Activated B cell treated with CpG ODN at 0.5 μM for 24 hours (primary cell): ENCODE measurements around the gene ZNF217. TPM values are rescaled to one million over a fixed set of nuclear protein-coding genes. Genes with fewer than 3 reads are reported as not detected.
"Not testable (repeated sequence)": the region's sequence is repeated elsewhere in the genome, so short reads cannot be mapped to it uniquely, and the experiment has no call there.

Experiments used
- ATAC-seq: fragments of 200-7000 bp; cut with Tn5 transposase; one replicate; pipeline ENCODE4 v1.10.0; 2021; ENCODE audit warnings: low read depth, mild to moderate bottlenecking, moderate library complexity
- CTCF ChIA-PET: fragments of 350-600 bp; sonication (Branson Sonifier 250); formaldehyde crosslinking; loops from one replicate; lab custom pipeline; 2021; ENCODE audit warnings: antibody characterized with exemption; lab: Charles Lee
- POLR2A ChIA-PET: fragments of 350-600 bp; sonication (Branson Sonifier 250); formaldehyde crosslinking; loops from one replicate; lab custom pipeline; 2021; ENCODE audit warnings: antibody characterized with exemption; lab: Charles Lee
- DNase-seq: peaks from one replicate; pipeline ENCODE4 v3.0.0; 2022
- H3K27ac Mint-ChIP-seq: one replicate; pipeline ENCODE4 v1.8.0; 2020; ENCODE audit warnings: mixed read lengths
- H3K27me3 Mint-ChIP-seq: one replicate; pipeline ENCODE4 v1.8.0; 2021; ENCODE audit warnings: mixed read lengths
- H3K36me3 Mint-ChIP-seq: one replicate; pipeline ENCODE4 v1.8.0; 2021; ENCODE audit warnings: low read depth, mixed read lengths
- H3K4me1 Mint-ChIP-seq: one replicate; pipeline ENCODE4 v1.8.0; 2021; ENCODE audit warnings: mixed read lengths
- H3K4me3 Mint-ChIP-seq: one replicate; pipeline ENCODE4 v1.8.0; 2020; ENCODE audit warnings: mild to moderate bottlenecking, mixed read lengths
- H3K9me3 Mint-ChIP-seq: one replicate; pipeline ENCODE4 v1.8.0; 2020; ENCODE audit warnings: mixed read lengths
- intact Hi-C: fragments of 100-400 bp; cut with micrococcal nuclease; formaldehyde crosslinking; loops from one replicate; pipeline ENCODE4 v1.15.1; 2024
- total RNA-seq: library from RNA; stranded (reverse); gene quantifications from 2 replicates; pipeline ENCODE4 v1.2.3, GENCODE V29; 2022
- TF ChIP-seq, protein P1 (sequence below): fragments of 200-600 bp; IDR thresholded peaks from one replicate; pipeline ENCODE4 v1.8.0; 2022; ENCODE audit warnings: antibody characterized with exemption, mild to moderate bottlenecking

ZNF217 gene
- total RNA-seq, 1 donor from 2014 or later, result 80.3 TPM

- Mint-ChIP-seq H3K9me3 (no peaks in the 10 kb centered on the region), H3K4me1 (no peaks in the 10 kb centered on the region), H3K4me3 (no peak overlapping the region), H3K36me3 (peaks cover 22% of the 10 kb centered on the region), H3K27ac (no peak overlapping the region), H3K27me3 (no peaks in the 10 kb centered on the region)
- intact Hi-C loops, result no loop called here
- no peak for ATAC-seq
- CTCF ChIA-PET, result no interaction called here
- TF ChIP-seq, protein P1, sequence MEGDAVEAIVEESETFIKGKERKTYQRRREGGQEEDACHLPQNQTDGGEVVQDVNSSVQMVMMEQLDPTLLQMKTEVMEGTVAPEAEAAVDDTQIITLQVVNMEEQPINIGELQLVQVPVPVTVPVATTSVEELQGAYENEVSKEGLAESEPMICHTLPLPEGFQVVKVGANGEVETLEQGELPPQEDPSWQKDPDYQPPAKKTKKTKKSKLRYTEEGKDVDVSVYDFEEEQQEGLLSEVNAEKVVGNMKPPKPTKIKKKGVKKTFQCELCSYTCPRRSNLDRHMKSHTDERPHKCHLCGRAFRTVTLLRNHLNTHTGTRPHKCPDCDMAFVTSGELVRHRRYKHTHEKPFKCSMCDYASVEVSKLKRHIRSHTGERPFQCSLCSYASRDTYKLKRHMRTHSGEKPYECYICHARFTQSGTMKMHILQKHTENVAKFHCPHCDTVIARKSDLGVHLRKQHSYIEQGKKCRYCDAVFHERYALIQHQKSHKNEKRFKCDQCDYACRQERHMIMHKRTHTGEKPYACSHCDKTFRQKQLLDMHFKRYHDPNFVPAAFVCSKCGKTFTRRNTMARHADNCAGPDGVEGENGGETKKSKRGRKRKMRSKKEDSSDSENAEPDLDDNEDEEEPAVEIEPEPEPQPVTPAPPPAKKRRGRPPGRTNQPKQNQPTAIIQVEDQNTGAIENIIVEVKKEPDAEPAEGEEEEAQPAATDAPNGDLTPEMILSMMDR, result no peak
- POLR2A ChIA-PET, result interaction anchor here (0.6 kb wide), 1 partner anchor 349 kb away, joined by 4 read pairs; no protein-coding TSS in a partner anchor
- DNase-seq, result no peak
Observed at GRCh38 chr20:53559816-53560215, 33.8 kb downstream of the ZNF217 start.

DNA sequence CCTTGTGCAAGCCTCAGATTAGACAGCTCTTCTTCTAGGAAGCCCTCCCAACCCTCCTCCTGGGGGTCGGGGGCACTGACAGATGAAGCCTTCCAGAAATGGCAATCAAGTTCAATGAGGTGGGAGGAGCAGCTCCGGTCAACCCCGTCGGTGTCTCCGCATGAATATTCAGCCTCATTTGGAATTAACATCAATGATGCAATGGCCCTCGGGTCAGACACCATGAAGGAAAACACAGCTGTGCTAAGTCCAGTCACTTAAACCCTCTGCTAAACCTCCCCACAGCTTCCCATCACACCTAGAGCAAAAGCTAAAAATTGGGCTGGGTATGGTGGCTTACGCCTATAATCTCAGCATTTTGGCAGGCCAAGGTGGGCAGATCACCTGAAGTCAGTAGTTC is 36.5 kb downstream of the ZNF217 start:
- ATAC-seq, result no peak
- no peak overlapping the region for H3K27ac Mint-ChIP-seq
- no peaks in the 10 kb centered on the region for H3K9me3 Mint-ChIP-seq
- H3K4me1 Mint-ChIP-seq, result no peaks in the 10 kb centered on the region
- H3K36me3 Mint-ChIP-seq, result peaks cover 16% of the 10 kb centered on the region
- ChIA-PET POLR2A (no interaction called here), CTCF (no interaction called here)
- intact Hi-C loops, result no loop called here
- H3K4me3 Mint-ChIP-seq, result no peak overlapping the region
- TF ChIP-seq, protein P1, result no peak
- no peaks in the 10 kb centered on the region for H3K27me3 Mint-ChIP-seq
- DNase-seq, result no peak

DNA sequence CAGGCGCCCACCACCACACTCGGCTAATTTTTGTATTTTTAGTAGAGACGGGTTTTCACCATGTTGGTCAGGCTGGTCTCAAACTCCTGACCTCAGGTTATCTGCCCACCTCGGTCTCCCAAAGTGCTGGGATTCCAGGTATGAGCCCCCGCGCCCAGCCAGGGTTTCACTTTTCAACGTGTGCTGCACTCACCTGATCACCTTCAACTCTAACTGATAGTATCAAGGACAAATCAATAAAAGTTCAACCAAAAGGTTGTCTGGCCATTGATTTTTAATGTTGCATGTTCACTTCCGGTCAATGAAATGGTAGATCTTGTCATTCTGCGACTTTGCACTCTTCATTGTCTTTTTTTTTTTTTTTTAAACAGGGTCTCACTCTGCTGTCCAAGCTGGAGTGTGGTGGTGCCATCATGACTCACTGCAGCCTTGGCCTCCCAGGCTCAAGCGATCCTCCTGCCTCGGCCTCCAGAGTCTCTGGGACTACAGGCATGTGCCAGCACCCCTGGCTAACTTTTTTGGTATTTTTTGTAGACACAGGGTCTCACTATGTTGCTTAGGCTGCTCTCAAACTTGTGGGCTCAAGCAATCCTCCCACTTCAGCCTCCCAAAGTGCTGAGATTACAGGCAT is 37.3 kb downstream of the ZNF217 start:
- intact Hi-C loops, result no loop called here
- TF ChIP-seq, protein P1, result no peak
- no peak overlapping the region for H3K4me3 Mint-ChIP-seq
- no peaks in the 10 kb centered on the region for H3K4me1 Mint-ChIP-seq
- no peaks in the 10 kb centered on the region for H3K27me3 Mint-ChIP-seq
- H3K9me3 Mint-ChIP-seq, result no peaks in the 10 kb centered on the region
- DNase-seq (no peak), ATAC-seq (no peak)
- POLR2A ChIA-PET, result no interaction called here
- peaks cover 16% of the 10 kb centered on the region for H3K36me3 Mint-ChIP-seq
- H3K27ac Mint-ChIP-seq, result no peak overlapping the region
- CTCF ChIA-PET, result no interaction called here

DNA sequence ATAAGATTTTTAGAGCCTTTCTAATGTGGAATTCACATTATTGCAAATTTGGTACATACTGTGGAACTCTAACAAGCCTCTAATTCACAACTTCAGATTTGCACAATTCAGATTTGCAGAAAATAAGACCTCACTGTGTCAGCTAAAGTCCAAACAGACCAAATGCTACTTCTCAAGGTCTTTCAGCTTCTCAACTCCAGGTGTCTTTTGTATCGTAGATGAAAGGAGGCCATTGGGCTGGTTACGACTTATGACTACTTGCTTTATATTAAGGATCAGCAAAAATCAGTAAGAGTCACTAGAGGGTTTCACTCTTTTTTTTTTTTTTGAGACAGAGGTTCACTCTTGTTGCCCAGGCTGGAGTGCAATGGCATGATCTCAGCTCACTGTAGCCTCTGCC is 37.8 kb downstream of the ZNF217 start:
- DNase-seq (no peak), ATAC-seq (no peak)
- H3K9me3 Mint-ChIP-seq, result no peaks in the 10 kb centered on the region
- ChIA-PET CTCF (no interaction called here), POLR2A (no interaction called here)
- no peaks in the 10 kb centered on the region for H3K27me3 Mint-ChIP-seq
- TF ChIP-seq, protein P1, result no peak
- intact Hi-C loops, result no loop called here
- H3K4me1 Mint-ChIP-seq, result no peaks in the 10 kb centered on the region
- no peak overlapping the region for H3K27ac Mint-ChIP-seq
- H3K4me3 Mint-ChIP-seq, result no peak overlapping the region
- peaks cover 16% of the 10 kb centered on the region for H3K36me3 Mint-ChIP-seq

- H3K4me1 Mint-ChIP-seq, result no peaks in the 10 kb centered on the region
- DNase-seq, result no peak
- H3K27ac Mint-ChIP-seq, result no peak overlapping the region
- H3K4me3 Mint-ChIP-seq, result no peak overlapping the region
- TF ChIP-seq, protein P1, result no peak
- CTCF ChIA-PET, result no interaction called here
- POLR2A ChIA-PET, result interaction anchor here (0.7 kb wide), 2 partner anchors 202 to 373 kb away, joined by 4 to 9 read pairs; no protein-coding TSS in a partner anchor
- no peaks in the 10 kb centered on the region for H3K27me3 Mint-ChIP-seq
- intact Hi-C loops, result no loop called here
- H3K36me3 Mint-ChIP-seq, result peaks cover 10% of the 10 kb centered on the region
- no peak for ATAC-seq
- H3K9me3 Mint-ChIP-seq, result no peaks in the 10 kb centered on the region
Observed at GRCh38 chr20:53555081-53555480, 38.6 kb downstream of the ZNF217 start.

DNA sequence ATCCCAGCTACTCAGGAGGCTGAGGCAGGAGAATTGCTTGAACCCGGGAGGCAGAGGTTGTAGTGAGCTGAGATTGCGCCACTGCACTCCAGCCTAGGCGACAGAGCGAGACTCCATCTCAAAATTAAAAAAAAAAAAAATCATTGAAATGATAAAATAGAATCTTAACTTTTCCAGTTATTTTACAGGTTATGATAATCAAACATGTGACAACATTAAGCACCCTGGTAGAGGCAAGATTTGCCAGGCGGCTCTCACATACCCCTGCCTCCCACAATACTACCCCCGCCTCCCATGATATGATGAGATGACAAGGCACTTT is 41.1 kb downstream of the ZNF217 start:
- H3K9me3 Mint-ChIP-seq, POLR2A ChIA-PET, H3K27me3 Mint-ChIP-seq, H3K4me3 Mint-ChIP-seq, H3K27ac Mint-ChIP-seq, H3K4me1 Mint-ChIP-seq, intact Hi-C loops, ATAC-seq, CTCF ChIA-PET, H3K36me3 Mint-ChIP-seq, DNase-seq: not testable (repeated sequence)

DNA sequence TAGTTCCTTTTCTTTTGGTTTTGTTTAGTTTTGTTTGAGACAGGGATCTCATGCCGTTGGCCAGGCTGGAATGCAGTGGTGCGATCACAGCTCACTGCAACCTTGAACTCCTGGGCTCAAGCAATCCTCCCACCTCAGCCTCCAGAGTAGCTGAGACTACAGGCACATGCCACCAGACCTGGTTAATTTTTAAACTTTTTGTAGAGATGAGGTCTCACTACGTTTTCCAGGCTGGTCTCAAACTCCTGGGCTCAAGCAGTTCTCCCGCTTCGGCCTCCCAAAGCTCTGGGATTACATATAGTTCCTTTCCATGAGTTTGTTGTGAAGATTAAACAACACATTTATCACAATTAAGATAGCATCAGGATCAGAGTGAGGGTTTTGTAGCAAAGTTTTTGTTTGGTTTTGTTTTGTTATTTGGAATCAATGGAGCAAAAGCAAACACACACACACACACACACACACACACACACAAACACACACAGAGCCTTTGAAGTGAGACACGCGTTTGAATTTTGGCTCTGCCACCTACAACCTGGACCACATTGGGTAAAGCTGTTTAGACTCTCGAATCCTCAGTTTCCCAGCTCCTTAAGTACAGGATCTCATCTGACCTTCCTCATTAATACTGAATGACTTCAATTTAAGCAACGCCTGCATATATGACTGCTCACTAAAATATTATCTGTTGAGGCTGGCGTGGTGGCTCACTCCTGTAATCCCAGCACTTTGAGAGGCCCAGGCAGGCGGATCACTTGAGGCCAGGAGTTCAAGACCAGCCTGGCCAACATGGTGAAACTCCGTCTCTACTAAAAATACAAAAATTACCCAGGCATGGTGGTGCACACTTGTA is 41.7 kb downstream of the ZNF217 start:
- intact Hi-C loops, H3K27me3 Mint-ChIP-seq, H3K4me3 Mint-ChIP-seq, H3K27ac Mint-ChIP-seq, H3K9me3 Mint-ChIP-seq, ATAC-seq, DNase-seq, H3K36me3 Mint-ChIP-seq, H3K4me1 Mint-ChIP-seq: not testable (repeated sequence)
- CTCF ChIA-PET, result interaction anchor here (1.4 kb wide), 1 partner anchor 139 kb away, joined by 3 read pairs; no protein-coding TSS in a partner anchor
- POLR2A ChIA-PET, result interaction anchor here (0.7 kb wide), 1 partner anchor 364 kb away, joined by 4 read pairs; no protein-coding TSS in a partner anchor
